WTC11 (cell line): ENCODE results near the gene LY6G5C. TPM values are rescaled to one million over a fixed set of nuclear protein-coding genes. Genes with fewer than 3 reads are reported as not detected.

Source experiments
- ATAC-seq: fragments of 200-7000 bp; cut with Tn5 transposase; 2 replicates; pipeline ENCODE4 v1.10.0; 2021; ENCODE audit warnings: mild to moderate bottlenecking, moderate library complexity
- CTCF ChIA-PET: fragments of 300-600 bp; sonication (Branson Sonifier 250); formaldehyde crosslinking; loops from one replicate; lab custom pipeline; 2021; ENCODE audit warnings: antibody characterized with exemption; lab: Charles Lee
- POLR2A ChIA-PET: fragments of 350-600 bp; sonication (Branson Sonifier 250); formaldehyde crosslinking; loops from one replicate; lab custom pipeline; 2021; ENCODE audit warnings: antibody characterized with exemption; lab: Charles Lee
- DNase-seq: peaks from one replicate; pipeline ENCODE4 v3.0.0; 2021; ENCODE audit warnings: low spot score
- H3K27ac Mint-ChIP-seq: 2 replicates; pipeline ENCODE4 v1.8.0; 2021; ENCODE audit warnings: mixed read lengths
- H3K27me3 Mint-ChIP-seq: 2 replicates; pipeline ENCODE4 v1.8.0; 2021; ENCODE audit warnings: low read depth, mild to moderate bottlenecking, moderate library complexity, mixed read lengths
- H3K36me3 Mint-ChIP-seq: 2 replicates; pipeline ENCODE4 v1.8.0; 2021; ENCODE audit warnings: mixed read lengths
- H3K4me1 Mint-ChIP-seq: 2 replicates; pipeline ENCODE4 v1.8.0; 2022; ENCODE audit warnings: mixed read lengths
- H3K4me3 Mint-ChIP-seq: 2 replicates; pipeline ENCODE4 v1.8.0; 2021; ENCODE audit warnings: mild to moderate bottlenecking, moderate library complexity, mixed read lengths
- H3K9me3 Mint-ChIP-seq: 2 replicates; pipeline ENCODE4 v1.8.0; 2021; ENCODE audit warnings: mixed read lengths
- FOXK1 ChIP-seq: sonication (generic); formaldehyde crosslinking; IDR thresholded peaks from 2 replicates; pipeline ENCODE4 v1.8.0; 2022; ENCODE audit warnings: mild to moderate bottlenecking, moderate library complexity, missing genetic modification reagents
- FOXP1 ChIP-seq: sonication (generic); formaldehyde crosslinking; IDR thresholded peaks from 2 replicates; pipeline ENCODE4 v1.8.0; 2022; ENCODE audit warnings: missing genetic modification reagents, mild to moderate bottlenecking, moderate library complexity, borderline replicate concordance
- GABPB1 ChIP-seq: sonication (generic); formaldehyde crosslinking; IDR thresholded peaks from 2 replicates; pipeline ENCODE4 v1.8.1; 2023; ENCODE audit warnings: mild to moderate bottlenecking, missing genetic modification reagents
- NFYB ChIP-seq: sonication (generic); formaldehyde crosslinking; conservative IDR thresholded peaks from 2 replicates; pipeline ENCODE4 v1.8.0; 2022; ENCODE audit warnings: low read depth, missing genetic modification reagents
- PRRX2 ChIP-seq: fragments of 250-450 bp; sonication (Bioruptor Pico); IDR thresholded peaks from 2 replicates; pipeline ENCODE4 v1.8.0; 2021; ENCODE audit warnings: mild to moderate bottlenecking
- TP53 ChIP-seq: sonication (generic); formaldehyde crosslinking; IDR thresholded peaks from 2 replicates; pipeline ENCODE4 v1.8.1; 2023; ENCODE audit warnings: mild to moderate bottlenecking, missing genetic modification reagents
- total RNA-seq: library from RNA; stranded (reverse); gene quantifications from 3 replicates; pipeline ENCODE4 v1.2.3, GENCODE V29; 2021
- TF ChIP-seq, protein P1 (sequence below): sonication (generic); formaldehyde crosslinking; IDR thresholded peaks from 2 replicates; pipeline ENCODE4 v1.8.1; 2023; ENCODE audit warnings: mild to moderate bottlenecking, missing genetic modification reagents, borderline replicate concordance
- TF ChIP-seq, protein P2 (sequence below): fragments of 200-600 bp; IDR thresholded peaks from 2 replicates; pipeline ENCODE4 v1.8.0; 2022; ENCODE audit warnings: antibody characterized with exemption
- TF ChIP-seq, protein P3 (sequence below): sonication (generic); formaldehyde crosslinking; IDR thresholded peaks from 2 replicates; pipeline ENCODE4 v1.8.0; 2023; ENCODE audit warnings: missing genetic modification reagents
- TF ChIP-seq, protein P4 (sequence below): fragments of 250-450 bp; sonication (Bioruptor Pico); IDR thresholded peaks from 2 replicates; pipeline ENCODE4 v1.9.0; 2021; ENCODE audit warnings: mild to moderate bottlenecking
- TF ChIP-seq, protein P5 (sequence below): fragments of 250-450 bp; sonication (Bioruptor Pico); IDR thresholded peaks from 2 replicates; pipeline ENCODE4 v1.9.0; 2021; ENCODE audit warnings: mild to moderate bottlenecking, borderline replicate concordance
- TF ChIP-seq, protein P6 (sequence below): sonication (generic); formaldehyde crosslinking; IDR thresholded peaks from 2 replicates; pipeline ENCODE4 v1.8.0; 2022; ENCODE audit warnings: mild to moderate bottlenecking, missing genetic modification reagents

Gene LY6G5C
- total RNA-seq, 1 experiment from 2014 or later: 1.0 TPM

DNA sequence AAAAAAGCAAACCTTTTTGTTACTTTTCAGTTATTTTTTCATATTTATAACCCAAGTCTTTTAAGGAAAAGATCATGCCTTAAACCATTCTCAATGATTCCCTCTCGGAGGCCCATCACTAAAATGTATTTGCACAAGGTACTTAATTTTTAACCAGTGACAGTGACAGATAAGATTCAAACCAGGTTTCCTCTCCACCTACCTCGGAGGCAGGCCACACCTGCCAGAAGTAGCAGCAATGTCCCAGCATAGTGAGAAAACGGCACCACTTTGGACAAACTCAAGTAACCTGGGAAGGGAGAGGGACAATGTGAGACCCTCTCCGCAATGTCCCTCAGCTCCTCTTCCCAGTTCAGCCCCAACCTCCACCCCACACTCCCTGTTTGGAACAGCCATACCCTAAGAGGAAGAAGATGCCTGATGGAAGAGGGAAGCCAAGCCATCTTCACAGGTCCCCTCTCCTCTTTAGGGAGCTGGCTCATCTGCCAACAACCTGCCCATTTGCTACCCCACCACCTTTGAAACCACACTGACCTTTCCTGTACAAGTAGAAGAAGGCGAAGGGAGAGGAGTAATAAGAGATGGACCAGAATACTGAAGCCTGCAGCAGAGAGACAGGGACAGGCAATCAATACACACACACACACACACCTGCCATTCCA, 20.0 kb upstream of the LY6G5C start (continued):
- TF ChIP-seq, protein P1, sequence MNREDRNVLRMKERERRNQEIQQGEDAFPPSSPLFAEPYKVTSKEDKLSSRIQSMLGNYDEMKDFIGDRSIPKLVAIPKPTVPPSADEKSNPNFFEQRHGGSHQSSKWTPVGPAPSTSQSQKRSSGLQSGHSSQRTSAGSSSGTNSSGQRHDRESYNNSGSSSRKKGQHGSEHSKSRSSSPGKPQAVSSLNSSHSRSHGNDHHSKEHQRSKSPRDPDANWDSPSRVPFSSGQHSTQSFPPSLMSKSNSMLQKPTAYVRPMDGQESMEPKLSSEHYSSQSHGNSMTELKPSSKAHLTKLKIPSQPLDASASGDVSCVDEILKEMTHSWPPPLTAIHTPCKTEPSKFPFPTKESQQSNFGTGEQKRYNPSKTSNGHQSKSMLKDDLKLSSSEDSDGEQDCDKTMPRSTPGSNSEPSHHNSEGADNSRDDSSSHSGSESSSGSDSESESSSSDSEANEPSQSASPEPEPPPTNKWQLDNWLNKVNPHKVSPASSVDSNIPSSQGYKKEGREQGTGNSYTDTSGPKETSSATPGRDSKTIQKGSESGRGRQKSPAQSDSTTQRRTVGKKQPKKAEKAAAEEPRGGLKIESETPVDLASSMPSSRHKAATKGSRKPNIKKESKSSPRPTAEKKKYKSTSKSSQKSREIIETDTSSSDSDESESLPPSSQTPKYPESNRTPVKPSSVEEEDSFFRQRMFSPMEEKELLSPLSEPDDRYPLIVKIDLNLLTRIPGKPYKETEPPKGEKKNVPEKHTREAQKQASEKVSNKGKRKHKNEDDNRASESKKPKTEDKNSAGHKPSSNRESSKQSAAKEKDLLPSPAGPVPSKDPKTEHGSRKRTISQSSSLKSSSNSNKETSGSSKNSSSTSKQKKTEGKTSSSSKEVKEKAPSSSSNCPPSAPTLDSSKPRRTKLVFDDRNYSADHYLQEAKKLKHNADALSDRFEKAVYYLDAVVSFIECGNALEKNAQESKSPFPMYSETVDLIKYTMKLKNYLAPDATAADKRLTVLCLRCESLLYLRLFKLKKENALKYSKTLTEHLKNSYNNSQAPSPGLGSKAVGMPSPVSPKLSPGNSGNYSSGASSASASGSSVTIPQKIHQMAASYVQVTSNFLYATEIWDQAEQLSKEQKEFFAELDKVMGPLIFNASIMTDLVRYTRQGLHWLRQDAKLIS: no peak

DNA sequence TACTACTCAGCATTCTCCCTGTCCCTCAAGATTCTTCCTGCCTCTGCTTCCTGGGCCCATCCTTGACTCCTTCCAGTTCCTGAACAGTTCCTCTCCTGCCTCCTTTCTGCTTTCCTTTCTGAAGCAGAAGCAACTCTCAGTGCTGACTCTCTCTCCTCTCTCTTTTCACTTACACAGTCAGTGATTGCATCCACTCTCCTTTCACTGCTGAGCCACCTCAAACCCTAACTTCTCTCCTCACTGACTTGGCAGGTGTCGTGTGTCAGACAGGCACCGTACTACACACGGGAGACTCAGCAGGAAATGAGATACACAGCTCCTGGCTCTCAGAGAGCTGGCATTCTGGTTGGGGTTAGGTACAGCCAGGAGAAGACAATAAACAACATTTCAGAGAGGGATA, 16.7 kb upstream of the LY6G5C start:
- H3K4me3 Mint-ChIP-seq: no peak overlapping the region

More for the DNA sequence above, 16.7 kb upstream of the LY6G5C start:
- Mint-ChIP-seq H3K9me3 (no peaks in the 10 kb centered on the region), H3K27me3 (no peaks in the 10 kb centered on the region; the same call in 1 of the 2 replicates), H3K36me3 (peaks cover 11% of the 10 kb centered on the region), H3K4me1 (peaks cover 8% of the 10 kb centered on the region), H3K27ac (peak overlapping the region; percentile 41)
- DNase-seq (no peak), ATAC-seq (no peak)
- TF ChIP-seq TP53 (no peak), FOXK1 (CRISPR knock-in tag) (no peak), PRRX2 (no peak), FOXP1 (CRISPR knock-in tag) (no peak), GABPB1 (no peak), NFYB (CRISPR knock-in tag) (no peak)
- TF ChIP-seq, protein P2, sequence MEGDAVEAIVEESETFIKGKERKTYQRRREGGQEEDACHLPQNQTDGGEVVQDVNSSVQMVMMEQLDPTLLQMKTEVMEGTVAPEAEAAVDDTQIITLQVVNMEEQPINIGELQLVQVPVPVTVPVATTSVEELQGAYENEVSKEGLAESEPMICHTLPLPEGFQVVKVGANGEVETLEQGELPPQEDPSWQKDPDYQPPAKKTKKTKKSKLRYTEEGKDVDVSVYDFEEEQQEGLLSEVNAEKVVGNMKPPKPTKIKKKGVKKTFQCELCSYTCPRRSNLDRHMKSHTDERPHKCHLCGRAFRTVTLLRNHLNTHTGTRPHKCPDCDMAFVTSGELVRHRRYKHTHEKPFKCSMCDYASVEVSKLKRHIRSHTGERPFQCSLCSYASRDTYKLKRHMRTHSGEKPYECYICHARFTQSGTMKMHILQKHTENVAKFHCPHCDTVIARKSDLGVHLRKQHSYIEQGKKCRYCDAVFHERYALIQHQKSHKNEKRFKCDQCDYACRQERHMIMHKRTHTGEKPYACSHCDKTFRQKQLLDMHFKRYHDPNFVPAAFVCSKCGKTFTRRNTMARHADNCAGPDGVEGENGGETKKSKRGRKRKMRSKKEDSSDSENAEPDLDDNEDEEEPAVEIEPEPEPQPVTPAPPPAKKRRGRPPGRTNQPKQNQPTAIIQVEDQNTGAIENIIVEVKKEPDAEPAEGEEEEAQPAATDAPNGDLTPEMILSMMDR: no peak
- TF ChIP-seq, protein P3, sequence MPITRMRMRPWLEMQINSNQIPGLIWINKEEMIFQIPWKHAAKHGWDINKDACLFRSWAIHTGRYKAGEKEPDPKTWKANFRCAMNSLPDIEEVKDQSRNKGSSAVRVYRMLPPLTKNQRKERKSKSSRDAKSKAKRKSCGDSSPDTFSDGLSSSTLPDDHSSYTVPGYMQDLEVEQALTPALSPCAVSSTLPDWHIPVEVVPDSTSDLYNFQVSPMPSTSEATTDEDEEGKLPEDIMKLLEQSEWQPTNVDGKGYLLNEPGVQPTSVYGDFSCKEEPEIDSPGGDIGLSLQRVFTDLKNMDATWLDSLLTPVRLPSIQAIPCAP (CRISPR knock-in tag): no peak
- TF ChIP-seq, protein P4, sequence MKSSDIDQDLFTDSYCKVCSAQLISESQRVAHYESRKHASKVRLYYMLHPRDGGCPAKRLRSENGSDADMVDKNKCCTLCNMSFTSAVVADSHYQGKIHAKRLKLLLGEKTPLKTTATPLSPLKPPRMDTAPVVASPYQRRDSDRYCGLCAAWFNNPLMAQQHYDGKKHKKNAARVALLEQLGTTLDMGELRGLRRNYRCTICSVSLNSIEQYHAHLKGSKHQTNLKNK: no peak
- TF ChIP-seq, protein P5, sequence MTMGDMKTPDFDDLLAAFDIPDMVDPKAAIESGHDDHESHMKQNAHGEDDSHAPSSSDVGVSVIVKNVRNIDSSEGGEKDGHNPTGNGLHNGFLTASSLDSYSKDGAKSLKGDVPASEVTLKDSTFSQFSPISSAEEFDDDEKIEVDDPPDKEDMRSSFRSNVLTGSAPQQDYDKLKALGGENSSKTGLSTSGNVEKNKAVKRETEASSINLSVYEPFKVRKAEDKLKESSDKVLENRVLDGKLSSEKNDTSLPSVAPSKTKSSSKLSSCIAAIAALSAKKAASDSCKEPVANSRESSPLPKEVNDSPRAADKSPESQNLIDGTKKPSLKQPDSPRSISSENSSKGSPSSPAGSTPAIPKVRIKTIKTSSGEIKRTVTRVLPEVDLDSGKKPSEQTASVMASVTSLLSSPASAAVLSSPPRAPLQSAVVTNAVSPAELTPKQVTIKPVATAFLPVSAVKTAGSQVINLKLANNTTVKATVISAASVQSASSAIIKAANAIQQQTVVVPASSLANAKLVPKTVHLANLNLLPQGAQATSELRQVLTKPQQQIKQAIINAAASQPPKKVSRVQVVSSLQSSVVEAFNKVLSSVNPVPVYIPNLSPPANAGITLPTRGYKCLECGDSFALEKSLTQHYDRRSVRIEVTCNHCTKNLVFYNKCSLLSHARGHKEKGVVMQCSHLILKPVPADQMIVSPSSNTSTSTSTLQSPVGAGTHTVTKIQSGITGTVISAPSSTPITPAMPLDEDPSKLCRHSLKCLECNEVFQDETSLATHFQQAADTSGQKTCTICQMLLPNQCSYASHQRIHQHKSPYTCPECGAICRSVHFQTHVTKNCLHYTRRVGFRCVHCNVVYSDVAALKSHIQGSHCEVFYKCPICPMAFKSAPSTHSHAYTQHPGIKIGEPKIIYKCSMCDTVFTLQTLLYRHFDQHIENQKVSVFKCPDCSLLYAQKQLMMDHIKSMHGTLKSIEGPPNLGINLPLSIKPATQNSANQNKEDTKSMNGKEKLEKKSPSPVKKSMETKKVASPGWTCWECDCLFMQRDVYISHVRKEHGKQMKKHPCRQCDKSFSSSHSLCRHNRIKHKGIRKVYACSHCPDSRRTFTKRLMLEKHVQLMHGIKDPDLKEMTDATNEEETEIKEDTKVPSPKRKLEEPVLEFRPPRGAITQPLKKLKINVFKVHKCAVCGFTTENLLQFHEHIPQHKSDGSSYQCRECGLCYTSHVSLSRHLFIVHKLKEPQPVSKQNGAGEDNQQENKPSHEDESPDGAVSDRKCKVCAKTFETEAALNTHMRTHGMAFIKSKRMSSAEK: no peak
- TF ChIP-seq, protein P6, sequence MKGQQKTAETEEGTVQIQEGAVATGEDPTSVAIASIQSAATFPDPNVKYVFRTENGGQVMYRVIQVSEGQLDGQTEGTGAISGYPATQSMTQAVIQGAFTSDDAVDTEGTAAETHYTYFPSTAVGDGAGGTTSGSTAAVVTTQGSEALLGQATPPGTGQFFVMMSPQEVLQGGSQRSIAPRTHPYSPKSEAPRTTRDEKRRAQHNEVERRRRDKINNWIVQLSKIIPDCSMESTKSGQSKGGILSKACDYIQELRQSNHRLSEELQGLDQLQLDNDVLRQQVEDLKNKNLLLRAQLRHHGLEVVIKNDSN (CRISPR knock-in tag): no peak
- ChIA-PET POLR2A (no interaction called here), CTCF (interaction anchor here (0.7 kb wide), 1 partner anchor 191 kb away, joined by 3 read pairs; no protein-coding TSS in a partner anchor)
